ENCODE data around the gene ANKRD23.

ANKRD23 gene

DNA sequence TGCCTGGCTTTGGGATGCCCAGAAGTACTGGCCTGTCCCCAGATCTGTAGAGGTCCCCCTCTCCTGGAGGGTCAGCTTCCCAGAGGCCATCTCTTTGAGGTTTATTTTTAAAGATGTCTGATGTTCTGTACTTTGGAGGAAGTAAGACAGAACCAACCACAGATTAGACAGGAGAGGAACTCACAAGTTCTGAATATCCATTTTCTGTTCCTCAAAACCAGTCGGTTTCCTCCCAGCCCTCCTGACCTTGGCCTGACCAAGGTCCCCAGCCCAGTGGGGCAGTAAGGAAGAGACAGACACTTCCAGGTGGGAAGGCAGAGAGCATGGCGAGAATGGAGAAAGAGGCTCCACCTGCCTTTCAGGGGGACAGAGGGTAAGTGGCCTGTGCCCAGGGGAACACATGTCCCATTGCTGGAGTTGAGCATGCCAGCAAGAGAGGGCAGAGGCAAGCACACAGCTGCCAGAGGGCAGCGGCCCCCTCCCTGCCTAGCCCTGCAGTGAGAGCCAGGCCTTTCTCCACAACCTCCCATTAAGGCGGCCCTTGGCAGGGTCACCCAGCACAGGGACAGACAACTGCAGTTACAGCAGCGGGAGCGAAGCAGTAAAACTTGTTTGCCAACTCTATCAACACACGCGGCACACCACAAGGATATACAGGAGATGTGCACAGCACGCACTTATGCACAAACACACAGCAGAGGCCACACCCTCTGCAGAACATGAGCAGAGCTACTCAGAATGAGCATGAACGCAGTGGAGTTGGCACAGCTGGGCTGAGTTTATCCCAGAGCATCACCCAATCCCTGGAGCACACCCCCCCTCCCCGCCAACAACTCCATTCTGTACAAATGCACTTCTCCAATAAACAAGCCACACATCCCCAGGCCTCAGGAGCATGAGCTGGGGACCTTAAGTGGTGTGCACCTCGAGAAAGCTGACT lies 44.5 kb upstream of the ANKRD23 start:
- H3K9me3 Mint-ChIP-seq: no peaks in the 10 kb centered on the region
- no peaks in the 10 kb centered on the region for H3K27me3 Mint-ChIP-seq (ENCODE audit: low read depth)
- TF ChIP-seq CTCF (IDR thresholded peaks at IDR 0.05; ENCODE audit: unreplicated experiment in 3 of 3): no peak

DNA sequence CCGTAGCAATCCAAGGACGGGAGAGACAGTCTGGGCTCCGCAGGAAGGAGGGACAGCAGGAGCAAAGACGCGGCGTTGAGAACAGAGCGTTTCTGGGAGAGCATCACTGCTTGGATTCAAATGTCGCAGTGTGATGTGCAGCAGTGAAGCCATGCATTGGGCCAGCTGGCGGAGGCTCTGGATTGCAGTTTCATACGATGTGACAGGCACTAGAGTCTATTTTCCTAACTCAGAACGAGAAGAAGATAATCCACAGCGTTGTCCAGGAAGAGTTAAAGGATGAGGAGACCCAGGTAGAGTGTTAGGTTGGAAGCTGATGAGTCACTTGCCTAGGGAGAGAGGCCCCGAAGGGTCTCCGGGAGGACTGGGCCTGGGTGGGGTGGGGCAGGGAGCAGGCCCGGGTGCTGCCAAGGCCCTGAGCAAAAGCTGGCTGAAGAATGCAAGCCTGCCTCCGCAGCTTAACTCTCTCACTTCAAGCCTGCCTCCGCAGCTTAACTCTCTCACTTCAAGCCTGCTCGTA lies 43.7 kb upstream of the ANKRD23 start:
- Mint-ChIP-seq H3K27me3 (ENCODE audit: low read depth) (no peaks in the 10 kb centered on the region), H3K9me3 (no peaks in the 10 kb centered on the region), H3K4me3 (no peak overlapping the region), H3K36me3 (ENCODE audit: low read depth) (no peaks in the 10 kb centered on the region), H3K4me1 (peaks cover 49% of the 10 kb centered on the region), H3K27ac (peak overlapping the region; percentile 65 to 74 (median 72))
- no peak for TF ChIP-seq CTCF (IDR thresholded peaks at IDR 0.05; ENCODE audit: unreplicated experiment in 3 of 3)

More for the DNA sequence above, 44.5 kb upstream of the ANKRD23 start:
- H3K4me1 Mint-ChIP-seq: peaks cover 56% of the 10 kb centered on the region
- H3K4me3 Mint-ChIP-seq: no peak overlapping the region
- H3K36me3 Mint-ChIP-seq (ENCODE audit: low read depth): no peaks in the 10 kb centered on the region
- peak overlapping the region; percentile 65 to 74 (median 72) for H3K27ac Mint-ChIP-seq

DNA sequence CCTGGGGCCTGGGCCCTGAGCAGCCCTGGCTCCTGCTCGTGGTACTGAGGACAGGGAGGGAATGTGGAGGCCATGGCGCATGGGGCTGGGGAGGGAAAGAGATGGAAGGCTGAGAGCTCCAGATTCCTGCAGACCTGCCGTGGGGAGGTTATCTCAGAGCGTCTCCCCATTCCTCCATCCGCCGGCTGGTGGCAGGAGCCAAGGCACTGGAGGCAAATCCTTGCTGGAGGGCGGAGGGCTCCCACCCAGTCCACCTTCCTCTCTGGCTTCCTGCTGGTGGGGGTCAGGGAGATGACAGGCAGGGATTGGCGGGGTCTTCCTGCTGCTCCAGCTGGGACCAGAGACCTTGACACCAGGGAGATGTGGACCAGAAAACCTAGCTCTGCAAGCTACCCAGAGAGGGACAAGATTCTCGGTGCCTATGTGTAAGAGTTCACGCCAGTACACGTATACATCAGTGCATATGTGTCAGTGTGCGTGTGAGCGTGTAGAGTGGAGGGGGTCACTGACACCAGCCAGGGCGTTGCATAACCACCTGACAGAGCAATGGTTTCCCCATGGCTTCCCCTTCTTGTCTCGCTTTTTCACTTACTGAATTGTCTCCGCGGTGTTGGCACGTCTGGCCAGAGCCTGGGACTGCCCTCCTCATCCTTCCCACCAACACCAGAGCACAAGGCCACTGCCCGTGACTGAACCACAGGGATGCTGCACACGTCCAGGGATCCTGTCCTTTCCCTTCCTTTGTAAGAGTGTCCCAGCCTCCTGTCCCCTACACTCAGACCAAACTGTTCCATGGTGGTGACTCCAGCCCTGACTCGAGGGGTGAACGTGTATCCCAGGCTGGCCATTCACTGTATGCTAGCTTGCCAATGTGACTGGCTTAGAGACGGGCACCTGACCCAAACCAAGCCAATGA lies 41.9 kb upstream of the ANKRD23 start:
- TF ChIP-seq CTCF (IDR thresholded peaks at IDR 0.05; ENCODE audit: unreplicated experiment in 3 of 3): no peak
- H3K9me3 Mint-ChIP-seq: no peaks in the 10 kb centered on the region

DNA sequence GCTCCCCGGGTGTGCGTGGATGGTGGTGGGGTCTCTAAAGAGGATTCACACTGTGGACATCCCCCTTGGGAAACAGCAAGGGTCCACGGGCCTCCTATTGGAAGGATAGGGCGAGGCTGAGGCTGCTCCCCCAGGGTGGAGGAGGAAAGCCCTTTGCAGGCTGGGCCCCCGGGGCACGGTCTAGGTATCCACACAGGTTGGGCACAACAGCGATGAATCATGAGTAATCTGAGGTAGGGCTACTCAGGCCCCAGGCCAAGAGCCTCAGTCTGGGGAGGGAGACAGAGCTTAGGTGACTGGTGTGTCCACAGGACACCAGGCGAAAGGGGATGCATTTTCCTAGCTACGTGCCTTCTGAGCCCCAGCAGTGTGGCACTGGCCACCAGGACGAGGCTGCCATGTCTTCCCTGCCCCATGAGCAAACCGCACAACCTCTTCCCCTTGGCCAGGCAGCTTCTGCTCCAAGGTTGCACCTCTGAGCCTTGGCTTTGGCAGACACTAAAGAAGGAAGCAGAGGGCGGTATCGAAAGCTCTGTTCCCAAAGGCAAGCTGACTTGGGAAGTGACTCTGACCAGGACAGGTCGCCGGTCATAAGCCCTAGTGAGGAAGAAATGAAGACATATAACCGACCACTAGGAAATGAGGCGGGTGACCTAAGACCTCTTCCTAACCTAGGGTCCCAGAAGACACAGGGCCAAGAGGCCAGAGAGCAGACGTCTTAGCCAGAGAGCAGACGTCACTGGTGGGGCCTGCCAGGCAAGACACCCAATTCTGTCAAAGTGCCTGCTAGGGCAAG lies 40.7 kb upstream of the ANKRD23 start:
- TF ChIP-seq CTCF (IDR thresholded peaks at IDR 0.05; ENCODE audit: unreplicated experiment in 3 of 3): no peak
- no peaks in the 10 kb centered on the region for H3K36me3 Mint-ChIP-seq (ENCODE audit: low read depth)
- H3K4me3 Mint-ChIP-seq: no peak overlapping the region
- no peaks in the 10 kb centered on the region for H3K27me3 Mint-ChIP-seq (ENCODE audit: low read depth)
- H3K4me1 Mint-ChIP-seq: peaks cover 52% of the 10 kb centered on the region
- no peaks in the 10 kb centered on the region for H3K9me3 Mint-ChIP-seq
- peak overlapping the region in 2 of 3 experiments; percentile 8 to 31 for H3K27ac Mint-ChIP-seq

More for the DNA sequence above, 41.9 kb upstream of the ANKRD23 start:
- Mint-ChIP-seq H3K36me3 (ENCODE audit: low read depth) (no peaks in the 10 kb centered on the region), H3K4me3 (peak overlapping the region in 1 of 3 experiments; percentile 7), H3K4me1 (peaks cover 51% of the 10 kb centered on the region), H3K27ac (peak overlapping the region in 2 of 3 experiments; percentile 56 to 72), H3K27me3 (ENCODE audit: low read depth) (no peaks in the 10 kb centered on the region)

DNA sequence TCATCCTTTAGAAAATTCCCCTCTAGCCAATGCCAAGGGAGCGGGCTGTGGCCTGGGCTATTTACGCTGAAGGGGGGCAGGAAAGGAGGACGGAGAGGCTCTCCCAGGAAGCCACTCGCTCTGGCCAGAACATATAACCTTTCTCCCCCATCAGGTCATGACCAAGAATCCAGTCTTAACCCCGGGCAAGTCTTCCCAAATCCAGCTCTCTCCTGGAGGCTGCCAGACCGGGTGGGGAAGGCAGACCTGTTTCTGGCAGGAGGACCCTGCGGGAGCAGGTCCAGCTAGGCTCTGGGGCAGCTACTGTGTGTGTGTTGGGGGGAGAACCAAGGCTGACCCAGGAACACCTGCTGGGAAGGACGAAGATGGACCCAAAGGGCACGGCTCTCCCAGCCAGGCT lies 39.5 kb upstream of the ANKRD23 start:
- Mint-ChIP-seq H3K27me3 (ENCODE audit: low read depth) (no peaks in the 10 kb centered on the region), H3K4me1 (peaks cover 49% of the 10 kb centered on the region), H3K9me3 (no peaks in the 10 kb centered on the region), H3K36me3 (ENCODE audit: low read depth) (no peaks in the 10 kb centered on the region), H3K27ac (no peak overlapping the region), H3K4me3 (no peak overlapping the region)
- TF ChIP-seq CTCF (IDR thresholded peaks at IDR 0.05; ENCODE audit: unreplicated experiment in 3 of 3): no peak

Data from nephron (organoid).